GM19328 (cell line): ENCODE measurements around the gene SPRR1B.
"Not testable (repeated sequence)": the region's sequence is repeated elsewhere in the genome, so short reads cannot be mapped to it uniquely, and the experiment has no call there.

Experiments
- ATAC-seq: cut with Tn5 transposase; IDR thresholded peaks from one replicate; pipeline ENCODE4 v1.9.1; 2021; ENCODE audit warnings: mild to moderate bottlenecking, moderate library complexity; ENCODE audit not compliant: unreplicated experiment

The SPRR1B gene, protein sequence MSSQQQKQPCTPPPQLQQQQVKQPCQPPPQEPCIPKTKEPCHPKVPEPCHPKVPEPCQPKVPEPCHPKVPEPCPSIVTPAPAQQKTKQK

DNA sequence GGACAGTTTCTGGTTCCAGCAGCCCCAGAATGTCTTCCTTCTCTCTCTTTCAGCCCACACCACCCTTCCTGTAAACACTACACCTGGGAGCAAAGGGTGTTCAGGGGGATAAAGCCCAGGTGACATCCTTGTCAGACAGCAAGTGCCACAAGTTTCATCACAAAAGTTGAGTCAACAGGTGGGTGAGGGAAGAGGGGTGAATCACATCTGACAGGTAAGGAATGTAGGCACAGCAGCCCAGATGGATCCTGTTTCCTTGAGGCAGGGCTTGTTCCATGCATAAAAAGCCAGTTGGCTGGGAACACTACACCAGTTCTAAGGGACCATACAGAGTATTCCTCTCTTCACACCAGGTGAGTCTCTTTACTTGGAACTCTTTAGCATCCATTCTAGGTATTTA is at the start of gene SPRR1B:
SPRR1B (plus strand) TSS at position 309 of the 400 bp plus-strand sequence. CDS start 1,143 bp downstream, outside the sequence.
- ATAC-seq, result no peak

DNA sequence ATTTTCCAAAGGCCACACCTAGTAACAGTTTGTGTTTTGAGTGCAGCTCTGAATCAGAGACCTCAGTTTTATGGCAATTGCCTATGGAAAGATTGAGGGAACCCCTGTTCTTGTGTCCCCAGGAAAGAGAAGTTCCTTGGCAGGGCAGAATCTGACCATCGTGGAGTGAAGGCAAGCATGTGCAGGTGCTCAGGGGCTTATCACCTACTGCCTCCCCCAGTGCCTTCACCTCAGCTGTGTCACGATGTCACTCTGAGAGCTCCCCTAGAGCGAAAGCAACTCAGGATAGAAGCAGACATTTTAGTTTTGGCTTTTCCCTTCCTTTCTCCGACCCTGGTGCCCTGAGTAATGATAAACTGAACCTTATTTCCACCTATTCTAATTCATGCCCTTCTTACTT is 48.9 kb upstream of the SPRR1B start:
- ATAC-seq, result no peak

DNA sequence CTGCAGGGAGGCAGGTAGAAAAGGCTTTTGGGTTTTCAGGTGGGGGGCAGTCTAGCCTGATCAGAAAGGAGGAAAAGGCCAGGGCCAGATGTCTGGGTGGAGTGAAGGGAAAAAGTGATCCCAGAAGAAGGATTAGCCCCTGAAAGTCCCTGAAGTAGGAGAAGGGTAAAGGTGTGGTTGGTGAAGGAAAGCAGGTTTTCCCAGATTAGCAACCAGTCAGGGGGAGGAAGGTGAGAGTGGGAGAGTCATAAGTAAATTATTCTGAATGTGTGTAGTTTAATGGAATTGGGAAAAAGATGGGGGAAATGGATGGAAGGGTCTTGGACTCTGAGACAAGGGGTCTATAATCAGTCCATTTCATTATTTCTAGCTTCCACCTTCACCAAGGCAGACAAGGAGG is 47.8 kb upstream of the SPRR1B start:
- ATAC-seq, result no peak

DNA sequence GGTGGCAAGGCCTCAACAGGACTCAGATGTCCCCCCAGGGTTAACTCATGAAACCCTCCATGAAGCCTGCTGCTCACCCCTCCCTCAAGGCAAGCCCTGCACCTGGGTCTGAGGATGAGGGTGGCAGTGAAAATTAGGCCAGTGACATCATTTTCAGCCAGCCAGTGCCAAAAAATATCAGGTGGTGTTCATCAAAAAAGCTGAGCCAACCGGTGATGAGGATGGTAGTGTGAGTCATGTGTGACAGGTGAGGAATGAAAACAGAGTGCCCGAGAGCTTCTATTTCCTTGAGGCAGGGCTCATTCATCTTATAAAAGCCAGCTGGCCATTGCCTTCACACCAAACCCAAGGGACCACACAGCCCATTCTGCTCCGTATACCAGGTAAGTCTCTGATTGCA is 47.3 kb upstream of the SPRR1B start, which contains the start of gene SPRR1A:
SPRR1A (plus strand) TSS at position 339 of the 400 bp plus-strand sequence. CDS start 1,150 bp downstream, outside the sequence.
- no peak for ATAC-seq

DNA sequence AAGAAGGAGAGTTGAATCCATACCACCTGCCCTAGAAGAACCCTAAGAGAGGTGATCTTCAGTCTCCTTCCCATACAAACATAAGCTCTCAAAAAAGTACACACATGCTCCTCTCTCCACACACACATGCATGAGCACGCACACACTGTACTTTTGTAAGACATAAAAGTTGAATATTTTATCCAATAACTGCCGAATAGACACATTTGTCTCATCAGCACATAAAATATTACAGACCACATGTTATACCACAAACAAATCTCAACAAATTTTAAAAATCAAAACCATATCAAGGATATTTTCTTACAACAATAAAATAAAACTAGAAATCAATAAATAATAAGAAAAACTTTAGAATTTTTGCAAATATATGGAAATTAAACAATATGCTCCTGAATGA is 44.4 kb upstream of the SPRR1B start:
- ATAC-seq, result no peak

DNA sequence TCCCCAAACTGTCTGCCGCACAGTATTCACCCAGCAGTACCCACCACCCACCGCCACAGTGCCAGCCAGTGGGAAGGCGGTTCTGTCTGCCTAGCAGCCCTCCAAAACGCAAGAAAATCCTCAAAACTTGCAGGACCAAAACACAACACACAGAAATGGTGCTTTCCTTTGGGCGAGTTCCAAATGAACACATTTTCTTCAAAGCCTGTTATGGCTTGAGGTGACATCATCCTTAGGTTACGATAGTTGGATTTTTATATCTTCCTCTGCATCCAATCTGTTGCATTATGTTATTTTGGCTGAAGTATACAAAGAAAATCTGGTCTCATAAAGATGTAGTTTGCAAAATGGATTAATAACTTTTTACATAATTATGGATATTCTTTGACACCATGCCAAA is 37.8 kb upstream of the SPRR1B start:
- no peak for ATAC-seq

DNA sequence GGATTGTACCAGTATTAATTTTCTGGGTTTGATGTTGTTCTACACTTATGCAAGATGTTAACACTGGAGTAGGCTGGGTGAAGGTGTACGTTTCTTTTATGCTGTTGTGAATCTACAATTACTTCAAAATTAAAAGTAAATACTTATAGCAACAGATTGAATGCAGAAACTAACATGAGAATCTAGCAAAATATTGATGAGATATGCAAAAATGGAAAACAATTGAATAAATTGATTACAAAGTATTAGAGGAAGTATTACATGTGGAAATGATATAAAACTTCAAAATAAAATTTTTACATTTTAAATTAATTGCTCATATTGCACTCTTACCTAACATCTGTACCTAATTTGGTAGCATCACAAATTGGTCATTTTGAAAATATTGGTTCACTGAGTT is 35.2 kb upstream of the SPRR1B start:
- no peak for ATAC-seq

DNA sequence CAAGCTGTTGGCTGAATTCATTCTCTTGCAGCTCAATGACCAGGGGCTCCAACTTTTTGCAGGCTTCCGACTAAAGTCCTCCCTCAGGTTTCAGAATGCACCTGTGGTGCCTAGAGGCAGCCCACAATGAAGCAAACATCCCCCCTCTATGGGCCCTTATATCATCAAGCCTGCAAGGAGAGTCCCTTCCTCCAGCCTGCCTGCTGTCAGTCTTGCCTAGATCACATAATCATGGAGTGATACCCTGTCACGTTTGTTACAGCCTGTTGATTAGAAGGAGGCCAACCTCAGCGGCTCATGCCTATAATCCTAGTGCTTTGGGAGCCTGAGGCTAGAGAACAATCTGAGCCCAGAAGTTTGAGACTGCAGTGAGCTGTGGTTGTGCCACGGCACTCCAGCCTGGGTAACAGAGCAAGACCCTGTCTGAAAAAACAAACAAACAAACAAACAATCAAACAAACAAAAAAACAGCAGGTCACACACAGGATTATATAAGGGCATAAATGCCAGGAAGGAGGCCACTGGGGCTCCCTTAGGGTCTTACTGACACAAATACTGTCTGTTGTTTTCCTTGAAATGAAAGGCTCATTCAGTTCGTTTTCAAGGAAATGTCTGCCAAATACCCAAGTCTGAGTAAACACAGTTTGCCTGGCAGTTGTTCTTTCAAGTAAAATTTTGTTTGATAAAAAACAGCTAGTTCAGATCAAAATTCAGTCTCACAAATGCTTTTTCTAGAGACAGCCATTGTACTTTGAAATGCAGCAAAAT is 34.2 kb upstream of the SPRR1B start:
- no peak for ATAC-seq

DNA sequence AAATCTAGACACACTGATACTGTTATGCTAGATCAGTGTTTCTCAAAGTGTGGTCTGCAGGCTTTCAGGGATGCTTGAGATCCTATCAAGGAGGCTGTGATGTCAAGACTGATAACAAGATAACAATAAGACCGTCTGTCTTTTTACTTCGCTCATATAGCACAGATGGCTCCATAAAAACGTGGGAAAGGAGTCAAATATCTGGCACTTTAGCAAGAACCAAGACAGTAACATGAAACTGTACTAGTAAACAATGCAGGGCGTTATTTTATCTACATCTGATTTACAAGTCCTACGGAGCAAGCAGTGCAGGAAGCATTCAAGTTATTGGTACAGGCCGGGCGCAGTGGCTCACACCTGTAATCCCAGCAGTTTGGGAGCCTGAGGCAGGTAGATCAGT is 33.1 kb upstream of the SPRR1B start:
- ATAC-seq, result no peak

DNA sequence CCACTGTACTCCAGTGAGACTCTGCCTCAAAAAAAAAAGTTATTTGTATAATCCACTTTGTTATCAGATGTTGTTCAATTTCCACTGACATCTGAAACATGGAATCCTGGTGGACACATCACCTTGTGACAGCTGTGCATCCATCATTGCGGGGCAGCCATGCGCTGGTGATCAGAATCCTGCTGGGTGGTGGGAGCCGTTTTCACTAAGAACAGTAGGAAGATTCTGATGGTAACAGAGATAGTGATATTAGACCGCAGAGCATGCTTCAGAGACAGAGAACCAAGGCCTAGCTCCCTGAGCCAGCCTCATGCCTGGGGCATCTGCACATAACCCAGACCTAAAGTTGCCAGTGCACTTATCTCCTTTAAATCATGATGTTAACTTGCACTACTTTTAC is 32.5 kb upstream of the SPRR1B start:
- ATAC-seq, result no peak

DNA sequence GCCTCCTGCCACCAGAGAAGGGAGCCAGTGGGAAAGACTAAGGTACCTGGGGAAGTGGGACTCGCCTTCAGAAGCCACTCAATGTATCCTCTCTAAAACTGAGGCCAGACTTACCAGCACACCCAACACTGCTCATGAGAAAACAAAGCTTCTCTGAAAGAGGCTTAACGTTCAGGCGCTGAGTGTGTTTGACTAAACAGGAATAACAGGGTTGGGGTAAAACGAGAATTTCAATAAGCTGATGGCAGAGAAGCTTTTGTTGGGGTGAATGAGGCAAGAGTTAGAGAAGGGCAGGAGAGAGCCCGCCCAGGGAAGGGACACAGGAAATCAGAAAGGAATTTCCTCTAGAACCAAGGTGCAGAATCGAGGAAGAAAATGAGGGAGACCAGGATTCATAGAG is 31.2 kb upstream of the SPRR1B start:
- ATAC-seq, result no peak

DNA sequence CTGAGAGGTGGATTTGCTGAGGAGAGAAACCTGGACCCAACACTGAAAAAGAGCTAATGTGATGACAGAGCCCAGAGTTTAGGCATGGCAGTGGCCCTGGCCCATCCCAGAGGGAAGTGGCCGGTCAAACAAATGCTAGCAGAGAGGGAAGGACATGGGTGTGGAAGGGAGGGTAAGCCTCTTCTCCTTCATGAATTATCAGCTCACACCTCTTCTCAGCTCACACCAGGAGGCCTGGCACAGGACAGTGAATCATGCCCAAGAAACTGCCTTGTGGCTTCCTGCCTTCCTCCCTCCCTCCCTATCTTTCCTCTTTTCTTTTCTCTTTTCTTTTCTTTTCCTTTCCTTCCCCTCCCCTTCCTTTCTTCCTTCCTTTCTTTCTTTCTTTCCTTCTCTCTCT is 30.7 kb upstream of the SPRR1B start:
- ATAC-seq, result no peak

DNA sequence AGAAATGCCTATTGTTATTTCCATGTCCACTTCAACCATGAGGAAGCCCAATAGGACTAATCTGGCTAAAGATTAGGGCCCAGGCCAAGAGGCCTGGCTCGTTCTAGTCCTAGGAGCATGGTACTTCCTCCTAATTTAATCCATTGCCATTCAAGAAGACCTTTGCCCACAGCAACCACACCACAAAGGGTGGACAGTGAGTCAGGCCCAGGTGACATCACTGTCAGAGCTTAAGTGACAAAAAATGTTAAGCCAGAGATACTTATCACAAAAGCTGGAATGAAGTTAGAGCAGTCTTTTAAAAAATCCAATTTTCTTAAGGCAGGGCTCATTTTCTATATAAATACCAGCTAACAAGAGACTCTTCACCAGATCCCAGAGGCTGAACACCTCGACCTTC is 29.6 kb upstream of the SPRR1B start, which contains the start of gene SPRR3:
SPRR3 (plus strand) TSS at position 368 of the 400 bp plus-strand sequence. CDS start 1,272 bp downstream, outside the sequence.
- ATAC-seq, result no peak

DNA sequence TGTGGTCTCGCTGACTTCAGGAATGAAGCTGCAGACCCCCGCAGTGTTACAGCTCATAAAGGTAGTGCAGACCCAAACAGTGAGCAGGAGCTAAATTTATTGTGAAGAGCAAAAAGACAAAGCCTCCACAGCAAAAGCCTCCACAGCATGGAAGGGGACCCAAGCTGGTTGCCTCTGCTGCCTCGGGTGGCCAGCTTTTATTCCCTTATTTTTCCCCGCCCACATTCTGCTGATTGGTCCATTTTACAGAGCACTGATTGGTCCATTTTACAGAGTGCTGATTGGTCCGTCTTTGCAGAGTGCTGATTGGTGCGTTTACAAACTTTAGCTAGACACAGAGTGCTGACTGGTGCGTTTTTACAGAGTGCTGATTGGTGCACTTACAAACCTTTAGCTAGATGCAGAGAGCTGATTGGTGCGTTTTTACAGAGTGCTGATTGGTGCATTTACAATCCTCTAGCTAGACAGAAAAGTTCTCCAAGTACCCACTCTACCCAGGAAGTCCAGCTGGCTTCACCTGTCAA is 19.7 kb upstream of the SPRR1B start:
- not testable (repeated sequence) for ATAC-seq

DNA sequence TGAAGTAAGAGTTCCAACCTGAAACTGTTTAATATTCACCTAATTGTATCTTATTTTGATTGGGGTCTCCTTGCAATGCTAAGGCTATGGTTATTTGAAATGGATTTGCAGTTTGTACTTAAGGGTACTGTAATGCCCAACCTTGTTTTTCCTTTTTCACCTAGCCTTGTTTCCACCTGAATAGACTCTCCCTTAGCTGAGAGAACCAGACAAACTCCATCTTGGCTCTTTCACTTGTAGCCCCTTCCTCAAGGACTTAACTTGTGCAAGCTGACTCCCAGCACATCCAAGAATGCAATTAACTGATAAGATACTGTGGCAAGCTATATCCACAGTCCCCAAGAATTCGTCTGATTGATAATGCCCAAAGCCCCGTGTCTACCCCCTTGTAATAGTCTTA is 9.2 kb upstream of the SPRR1B start:
- not testable (repeated sequence) for ATAC-seq

DNA sequence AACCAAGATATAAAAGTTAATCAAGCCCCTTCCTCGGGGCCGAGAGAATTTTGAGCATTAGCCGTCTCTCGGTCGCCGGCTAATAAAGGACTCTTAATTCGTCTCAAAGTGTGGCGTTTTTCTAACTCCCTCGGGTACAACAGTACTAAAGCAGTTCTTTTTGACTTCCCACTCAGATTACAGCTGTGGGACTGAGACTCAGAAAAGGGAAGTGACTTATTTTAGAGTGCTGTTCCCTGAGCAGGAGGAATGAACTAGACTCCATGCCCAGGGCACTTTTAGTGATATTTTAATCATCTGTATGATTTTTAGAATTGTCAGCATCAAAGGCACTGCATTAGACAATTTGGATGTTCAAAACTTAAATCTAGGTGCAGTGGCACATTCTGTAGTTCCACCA is 8.7 kb upstream of the SPRR1B start:
- ATAC-seq, result not testable (repeated sequence)

DNA sequence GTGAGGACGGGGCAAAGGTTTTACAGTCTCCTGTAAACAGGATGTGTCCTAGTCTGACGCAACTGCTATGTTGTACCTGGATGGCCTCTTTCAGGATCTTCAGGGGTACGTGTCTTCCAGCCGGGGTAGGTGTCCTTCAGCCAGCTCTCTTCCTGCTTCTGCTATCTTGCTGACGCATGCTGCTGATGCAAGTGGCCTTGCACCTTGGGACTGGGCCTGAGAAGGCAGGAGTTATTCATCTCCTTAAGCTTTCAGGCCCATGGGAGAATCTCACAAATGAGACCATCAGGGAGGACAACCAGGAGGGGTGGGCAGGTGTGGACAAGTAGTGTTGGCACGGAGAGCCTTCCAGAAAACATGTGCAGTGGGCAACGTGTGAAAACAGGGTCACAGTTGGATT is 7.9 kb upstream of the SPRR1B start:
- ATAC-seq, result no peak

DNA sequence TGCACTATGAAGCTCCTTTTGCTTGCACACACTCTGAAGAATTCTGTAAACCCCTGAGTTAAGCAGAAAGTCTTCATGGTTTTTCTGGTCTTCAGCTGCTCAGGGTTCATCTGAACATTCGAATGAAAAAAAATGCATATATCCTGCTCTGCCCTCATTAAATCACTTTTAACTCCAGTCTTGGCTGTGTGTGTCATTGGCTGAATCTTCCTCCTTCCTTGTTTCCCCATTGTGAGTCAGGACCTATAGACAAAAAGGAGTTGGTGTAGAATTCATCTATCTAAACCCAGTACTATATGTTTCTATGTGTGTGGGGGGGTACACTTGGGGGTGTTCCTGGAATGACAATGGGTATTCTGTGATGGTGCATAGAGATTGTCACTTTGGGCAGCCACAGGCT is 6.6 kb upstream of the SPRR1B start:
- ATAC-seq, result no peak

DNA sequence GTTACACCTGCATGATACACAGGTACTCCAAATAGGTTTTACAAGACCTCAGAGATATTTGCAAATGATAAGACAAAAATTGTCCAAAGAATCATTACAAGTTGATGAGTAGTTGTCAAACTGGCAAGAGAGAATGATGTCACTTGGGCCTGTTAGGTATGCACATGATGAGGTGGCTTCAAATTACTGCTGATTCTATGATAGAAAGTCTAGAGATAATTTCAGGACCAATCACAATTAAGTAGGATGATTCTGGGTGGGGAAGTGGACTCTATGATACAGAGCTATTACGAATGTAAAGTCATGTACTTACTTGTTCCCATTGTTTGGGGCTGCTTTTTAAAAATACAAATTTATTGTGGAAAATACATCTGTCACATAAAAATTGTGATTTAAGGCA is 5.2 kb upstream of the SPRR1B start:
- ATAC-seq, result no peak

DNA sequence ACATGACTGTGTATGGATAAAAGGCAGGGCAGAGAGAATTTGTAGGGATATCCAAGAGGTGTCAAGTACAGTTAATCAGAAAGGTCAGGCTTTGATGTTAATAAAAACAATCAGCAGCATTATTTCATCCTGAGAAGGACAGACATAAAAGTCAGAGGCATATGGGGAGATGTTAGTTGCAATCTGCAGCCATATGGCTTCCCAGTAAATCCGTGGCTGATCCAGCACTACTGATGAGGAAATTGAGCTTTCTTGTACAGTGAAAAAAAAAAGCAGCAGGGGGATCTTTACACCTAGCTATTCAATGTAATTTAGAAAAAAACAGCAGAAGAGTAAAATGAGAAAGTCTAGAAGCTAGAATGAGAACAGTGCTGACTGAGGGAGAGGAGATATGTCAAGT is 2.2 kb upstream of the SPRR1B start:
- no peak for ATAC-seq

DNA sequence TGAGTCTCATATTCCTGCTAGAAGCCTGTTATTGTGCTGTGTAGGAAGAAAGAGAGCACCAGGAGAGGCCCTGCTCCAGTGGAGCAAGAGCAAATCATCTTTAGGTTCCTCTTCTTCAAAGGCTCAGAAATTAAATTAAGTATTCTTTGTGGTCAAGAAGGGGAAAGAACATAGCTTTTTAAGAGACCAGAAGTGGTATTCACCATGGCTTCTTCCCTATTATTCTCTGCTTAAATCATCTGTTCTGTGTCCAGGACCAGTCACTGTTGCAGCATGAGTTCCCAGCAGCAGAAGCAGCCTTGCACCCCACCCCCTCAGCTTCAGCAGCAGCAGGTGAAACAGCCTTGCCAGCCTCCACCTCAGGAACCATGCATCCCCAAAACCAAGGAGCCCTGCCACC is 1.1 kb downstream of the SPRR1B start:
- no peak for ATAC-seq

DNA sequence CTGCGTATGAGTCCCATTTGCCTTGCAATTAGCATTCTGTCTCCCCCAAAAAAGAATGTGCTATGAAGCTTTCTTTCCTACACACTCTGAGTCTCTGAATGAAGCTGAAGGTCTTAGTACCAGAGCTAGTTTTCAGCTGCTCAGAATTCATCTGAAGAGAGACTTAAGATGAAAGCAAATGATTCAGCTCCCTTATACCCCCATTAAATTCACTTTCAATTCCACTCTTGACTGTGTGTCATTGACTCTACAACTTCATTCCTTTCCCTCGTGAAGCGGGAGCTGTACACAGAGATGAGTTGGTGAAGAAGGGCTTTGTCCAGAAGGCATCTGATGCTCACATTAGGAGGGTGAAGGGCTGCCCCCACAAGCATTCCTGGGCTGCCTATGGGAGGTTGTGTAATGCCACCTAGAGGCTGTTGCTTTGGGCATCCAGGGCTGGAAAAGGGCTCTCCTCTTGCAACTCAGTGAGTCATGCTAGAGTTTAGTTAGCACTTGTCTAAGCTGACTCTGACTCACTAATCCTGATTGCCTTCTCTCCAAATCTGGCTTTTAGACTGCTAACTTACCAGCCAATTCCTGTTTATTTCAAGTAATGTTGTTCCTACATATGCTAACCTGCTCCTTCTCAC is 1.8 kb downstream of the SPRR1B start:
- ATAC-seq, result no peak
